Subcutaneous adipose tissue (tissue), 4 donors: ENCODE data around the gene UGT1A10. TPM values are rescaled to one million over a fixed set of nuclear protein-coding genes. Genes with fewer than 3 reads are reported as not detected.

Source experiments
- CTCF ChIP-seq: fragments of 450-650 bp; IDR thresholded peaks from one replicate; pipeline ENCODE4 v1.5.1; 2016; ENCODE audit warnings: low read depth, mild to moderate bottlenecking, control low read depth, antibody characterized with exemption, moderate library complexity
- total RNA-seq, 4 donors: library from RNA; depleted of rRNA; stranded (reverse); fragments of >200 nt; gene quantifications; one replicate each; pipeline ENCODE4 v1.1.0, GENCODE V29; 2016

Gene UGT1A10
- total RNA-seq, 4 donors from 2014 or later, result not detected

- TF ChIP-seq CTCF, result no peak
Observed at GRCh38 chr2:233819884-233820773, 183.9 kb downstream of the UGT1A10 start.

GRCh38 chr2:233820774-233821105, 184.5 kb downstream of the UGT1A10 start:
- TF ChIP-seq CTCF, result no peak

GRCh38 chr2:233821196-233821595, 184.9 kb downstream of the UGT1A10 start:
- TF ChIP-seq CTCF, result no peak

DNA sequence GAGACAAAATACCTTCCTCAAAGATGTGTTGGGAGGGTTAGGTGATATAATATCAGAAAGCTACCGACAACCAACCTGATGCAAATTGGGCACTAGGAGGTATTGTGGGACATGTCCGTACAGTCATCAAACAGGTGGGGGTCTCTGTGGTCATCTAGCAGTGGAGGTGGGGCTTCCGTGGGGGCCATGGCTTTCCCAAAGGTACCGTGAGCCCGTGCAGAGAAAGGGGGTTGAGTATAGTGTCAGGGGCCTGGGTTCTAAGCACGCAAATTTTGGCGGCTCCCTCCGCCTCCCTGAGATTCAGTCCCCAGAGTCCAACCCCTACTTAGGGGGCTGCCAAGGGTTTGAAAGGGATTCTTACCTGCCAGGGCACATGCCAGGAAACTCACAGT, 185.5 kb downstream of the UGT1A10 start:
- no peak for TF ChIP-seq CTCF

GRCh38 chr2:233822101-233822771, 186.0 kb downstream of the UGT1A10 start:
- no peak for TF ChIP-seq CTCF

Other genes with a start within 250 kb of the UGT1A10 start
- 10 to 100 TPM; 21.8 to 60.3 (median 38.2) TPM for gene USP40, start 69.7 kb upstream of the UGT1A10 start, total RNA-seq
- gene UGT1A8, start 18.8 kb upstream of the UGT1A10 start, total RNA-seq, result not detected
- gene UGT1A9, start 35.5 kb downstream of the UGT1A10 start, total RNA-seq, result not detected
- under 1 TPM in 1 of 4 donors, not detected in 3; 0.88 TPM for gene UGT1A7, start 45.5 kb downstream of the UGT1A10 start, total RNA-seq
- not detected for gene UGT1A6, start 56.4 kb downstream of the UGT1A10 start, total RNA-seq
- gene UGT1A5, start 76.5 kb downstream of the UGT1A10 start, total RNA-seq, result not detected
- not detected for gene UGT1A4, start 82.3 kb downstream of the UGT1A10 start, total RNA-seq
- gene UGT1A3, start 92.6 kb downstream of the UGT1A10 start, total RNA-seq, result not detected
- gene UGT1A1, start 123.8 kb downstream of the UGT1A10 start, total RNA-seq, result not detected
- gene MROH2A, start 141.9 kb downstream of the UGT1A10 start, total RNA-seq, result not detected
- gene HJURP, start 218.1 kb downstream of the UGT1A10 start, total RNA-seq, result 1 to 10 TPM in 2 of 4 donors, not detected in 2; 1.9 to 2.0 TPM